K562 (cell line): ENCODE results near the gene TFF2. TPM values are rescaled to one million over a fixed set of nuclear protein-coding genes. Genes with fewer than 3 reads are reported as not detected.

ENCODE experiments used
- ATAC-seq: fragments of 200-7000 bp; cut with Tn5 transposase; 3 replicates; pipeline ENCODE4 v1.9.1; 2020; ENCODE audit warnings: moderate library complexity
- BruUV-seq: library from RNA; stranded (reverse); fragments of 400-500 nt; replicated peaks from 2 replicates; lab custom pipeline; 2021; lab: Mats Ljungman, UMichigan
- CTCF ChIA-PET: fragments of 300-600 bp; formaldehyde crosslinking; extraction: SDS; loops from one replicate; lab custom pipeline; 2021; ENCODE audit warnings: low intra/inter-chr PET ratio; lab: Yijun Ruan, JAX
- POLR2A ChIA-PET: fragments of 300-600, 350-650 bp; sonication (Branson Sonifier 250); formaldehyde crosslinking; extraction: SDS; loops from one replicate; lab custom pipeline; 2021; ENCODE audit warnings: antibody characterized with exemption, inconsistent platforms; lab: Yijun Ruan, JAX
- DNase-seq, 4 experiments: peaks; one replicate each; pipeline versions ENCODE4 v3.0.0 to v3.0.0-alpha.2; 2011 to 2018; ENCODE audit warnings: low spot score in 3 of 4, mixed read lengths in 3 of 4; ENCODE audit errors: extremely low read depth in 1 of 4
- FAIRE-seq: peaks from 2 replicates; lab custom pipeline; 2011; peaks lifted over from hg19 to GRCh38; lab: Jason Lieb, UNC
- H2AFZ ChIP-seq: 2 replicates; pipeline ENCODE4 v1.6.0; 2011; ENCODE audit warnings: low read depth, low read length, control low read depth, inconsistent platforms
- H3K27ac ChIP-seq: fragments of 200-600 bp; 3 replicates; pipeline ENCODE4 v1.8.0; 2011; ENCODE audit warnings: low read depth, mild to moderate bottlenecking, control low read depth, inconsistent platforms, low read length, moderate library complexity, mixed read lengths; ENCODE audit errors: extremely low read depth
- H3K27me3 ChIP-seq, 2 experiments: fragments of 300-600 bp in 1 of 2; 2 replicates in 1 of 2; 3 replicates in 1 of 2; pipeline versions ENCODE4 v1.6.0 to v1.8.0; 2011; ENCODE audit warnings: inconsistent platforms in 2 of 2, low read length in 2 of 2, mild to moderate bottlenecking in 1 of 2, mixed read lengths in 1 of 2, moderate library complexity in 1 of 2; ENCODE audit not compliant: control insufficient read depth in 2 of 2, insufficient read depth in 2 of 2
- H3K36me3 ChIP-seq: fragments of 300-600 bp; 3 replicates; pipeline ENCODE4 v1.8.0; 2011; ENCODE audit warnings: mild to moderate bottlenecking, low read length, inconsistent platforms; ENCODE audit not compliant: control insufficient read depth, insufficient read depth
- H3K4me1 ChIP-seq, 2 experiments: fragments of 200-600 bp in 1 of 2; replicated peaks in 1 of 2; 2 replicates in 1 of 2; 3 replicates in 1 of 2; pipeline versions ENCODE4 v1.5.1 to v1.8.0; 2011; ENCODE audit warnings: inconsistent platforms in 2 of 2, low read length in 2 of 2, mild to moderate bottlenecking in 1 of 2, mixed read lengths in 1 of 2, moderate library complexity in 1 of 2; ENCODE audit not compliant: control insufficient read depth in 2 of 2, insufficient read depth in 2 of 2
- H3K4me2 ChIP-seq: 2 replicates; pipeline ENCODE4 v1.6.1; 2011; ENCODE audit warnings: low read length, control low read depth, inconsistent platforms, mixed read lengths; ENCODE audit not compliant: insufficient read depth
- H3K4me3 ChIP-seq: fragments of 200-600 bp; sonication (generic), shearing (Covaris generic); 2 replicates; pipeline ENCODE4 v1.5.1; 2016; ENCODE audit warnings: control low read depth, inconsistent platforms
- H3K79me2 ChIP-seq: fragments of 200-600 bp; 3 replicates; pipeline ENCODE4 v1.8.0; 2011; ENCODE audit warnings: low read length, inconsistent platforms; ENCODE audit not compliant: control insufficient read depth, insufficient read depth
- H3K9ac ChIP-seq, 2 experiments: 2 replicates each; pipeline versions ENCODE4 v1.6.0 to v1.6.1; 2011; ENCODE audit warnings: low read depth in 2 of 2, low read length in 2 of 2, control low read depth in 1 of 2, inconsistent platforms in 1 of 2, mild to moderate bottlenecking in 1 of 2, mixed read lengths in 1 of 2; ENCODE audit not compliant: insufficient read depth in 1 of 2
- H3K9me1 ChIP-seq: one replicate; pipeline ENCODE4 v1.6.0; 2011; ENCODE audit warnings: inconsistent platforms, mild to moderate bottlenecking, low read length, moderate library complexity; ENCODE audit not compliant: control insufficient read depth, insufficient read depth
- H3K9me3 ChIP-seq: replicated peaks from 2 replicates; pipeline ENCODE4 v1.5.1; 2011; ENCODE audit warnings: low read depth, low read length, inconsistent platforms; ENCODE audit not compliant: control insufficient read depth, insufficient read depth
- H4K20me1 ChIP-seq: replicated peaks from 2 replicates; pipeline ENCODE4 v1.6.1; 2011; ENCODE audit warnings: low read length, inconsistent platforms, mixed read lengths; ENCODE audit not compliant: control insufficient read depth, insufficient read depth
- CHCHD3 ChIP-seq: fragments of 250-450 bp; sonication (Bioruptor Pico); IDR thresholded peaks from 2 replicates; pipeline ENCODE4 v2.1.2; 2022; ENCODE audit warnings: mild to moderate bottlenecking
- CHD4 ChIP-seq: fragments of 200-600 bp; sonication (generic); IDR thresholded peaks from 3 replicates; pipeline ENCODE4 v1.6.1; 2012; ENCODE audit warnings: low read depth, mild to moderate bottlenecking, mixed read lengths, low read length, inconsistent platforms; ENCODE audit not compliant: insufficient read depth, insufficient replicate concordance, poor library complexity, severe bottlenecking
- FOSL1 ChIP-seq: fragments of 200-800 bp; sonication (Bioruptor generic); conservative IDR thresholded peaks from 2 replicates; pipeline ENCODE4 v1.6.1; 2016; ENCODE audit warnings: missing genetic modification characterization, missing compliant biosample characterization
- HMBOX1 ChIP-seq: sonication (generic); IDR thresholded peaks from 2 replicates; pipeline ENCODE4 v1.6.1; 2016
- MEIS2 ChIP-seq: fragments of 450-650 bp; IDR thresholded peaks from 2 replicates; pipeline ENCODE4 v1.6.1; 2014; ENCODE audit warnings: mild to moderate bottlenecking; ENCODE audit not compliant: partially characterized antibody
- MYBL2 ChIP-seq, 2 experiments: fragments of 450-650 bp in 1 of 2; sonication (generic) in 1 of 2; formaldehyde crosslinking in 1 of 2; IDR thresholded peaks; 2 replicates each; pipeline versions ENCODE4 v1.6.1 to v1.8.1; 2017 to 2022; ENCODE audit warnings: borderline replicate concordance in 1 of 2, inconsistent platforms in 1 of 2, low read depth in 1 of 2, mild to moderate bottlenecking in 1 of 2, missing genetic modification reagents in 1 of 2, moderate library complexity in 1 of 2
- ZFPM2 ChIP-seq: fragments of 250-450 bp; sonication (Bioruptor Pico); IDR thresholded peaks from 2 replicates; pipeline ENCODE4 v1.5.1; 2022; ENCODE audit warnings: mild to moderate bottlenecking
- ZNF134 ChIP-seq: fragments of 250-450 bp; sonication (Bioruptor Pico); conservative IDR thresholded peaks from 2 replicates; pipeline ENCODE4 v1.4.0; 2020
- WGBS: fragments of 100-300 bp; shearing (Covaris generic); methylation state at CpG from one replicate; pipeline ENCODE4 v1.1.6; 2016; ENCODE audit warnings: low coverage, mixed read lengths; ENCODE audit not compliant: insufficient coverage; ENCODE audit errors: missing lambda C conversion rate; 5-methylcytosine and 5-hydroxymethylcytosine counted together
- in situ Hi-C: fragments of 300-500 bp; cut with MboI; formaldehyde crosslinking; loops from 4 replicates; pipeline ENCODE4 v1.15.0; 2018; ENCODE audit warnings: inconsistent platforms, mixed read lengths
- intact Hi-C: fragments of 100-400 bp; cut with micrococcal nuclease; formaldehyde crosslinking; loops from 2 replicates; pipeline ENCODE4 v1.14.2; 2022
- polyA plus RNA-seq, 8 experiments: library from polyadenylated mRNA; depleted of rRNA in 4 of 8; stranded (reverse) in 5 of 8; unstranded in 3 of 8; fragments of >200 nt; fragmentation: Nextera tagmentation in 2 of 8; fragmentation: Illumina TruSeq in 1 of 8; extraction: Ambion mirVana in 2 of 8; extraction: Trizol in 1 of 8; gene quantifications; 2 replicates each; pipeline versions ENCODE4 v1.2.1 to v1.2.3, GENCODE V29; 2011 to 2014; ENCODE audit warnings: inconsistent platforms in 1 of 8, missing spikeins in 1 of 8
- total RNA-seq, 7 experiments: library from RNA; depleted of rRNA in 6 of 7; stranded (reverse); fragments of >200 nt in 6 of 7; fragmentation: Illumina TruSeq in 2 of 7; extraction: Trizol in 2 of 7; gene quantifications; 2 replicates each; pipeline versions ENCODE4 v1.2.1 to v1.2.3, GENCODE V29; 2011 to 2021; ENCODE audit warnings: low replicate concordance in 1 of 7

The TFF2 gene
- total and polyA plus RNA-seq, 9 of the 15 experiments (the other 6 are each of a cell fraction or from before 2014, with no cell fraction given): not detected

GRCh38 chr21:42348762-42349161 is 2.0 kb downstream of the TFF2 start:
- no peaks in the 10 kb centered on the region for H3K36me3 ChIP-seq
- no peak for FAIRE-seq
- peaks cover 0 to 4% of the 10 kb centered on the region in 2 experiments; a peak in 1 of 5 replicates for H3K4me1 ChIP-seq
- POLR2A ChIA-PET: interaction anchor here (0.7 kb wide), 1 partner anchor 12 kb away, joined by 3 read pairs; no protein-coding TSS in a partner anchor
- H3K4me2 ChIP-seq: no peak overlapping the region
- 9% methylated on average over 2 of the region's 2 CpGs for WGBS
- H3K27me3 ChIP-seq: peaks cover 32 to 70% of the 10 kb centered on the region in 2 experiments
- H2AFZ ChIP-seq: no peak overlapping the region
- no peak overlapping the region for H3K9ac ChIP-seq
- no peak for ATAC-seq
- no peak for DNase-seq
- TF ChIP-seq MYBL2 (IDR thresholded peaks at IDR 0.05; ENCODE audit: low read depth) (no peak), MYBL2 (CRISPR knock-in tag; IDR thresholded peaks at IDR 0.05; ENCODE audit: borderline replicate concordance) (no peak), CHD4 (no peak), HMBOX1 (peak; percentile 94), ZNF134 (CRISPR knock-in tag) (no peak), CHCHD3 (no peak), ZFPM2 (CRISPR knock-in tag) (no peak), FOSL1 (no peak), MEIS2 (no peak)
- TF ChIP-seq, all 486 proteins: peak for 1
- Histone ChIP-seq H3K4me3 (no peak overlapping the region), H3K79me2 (no peaks in the 10 kb centered on the region), H3K9me1 (no peaks in the 10 kb centered on the region), H3K27ac (no peak overlapping the region), H4K20me1 (no peaks in the 10 kb centered on the region; the same call in 1 of the 2 replicates), H3K9me3 (no peaks in the 10 kb centered on the region)
- in situ Hi-C loops: no loop called here
- CTCF ChIA-PET: interaction anchor here (0.6 kb wide), 1 partner anchor 420 kb away, joined by 3 read pairs; no protein-coding TSS in a partner anchor
- intact Hi-C loops: no loop called here
- no TSS peak for BruUV-seq
